ENCODE measurements around the gene LRMDA. TPM values are rescaled to one million over a fixed set of nuclear protein-coding genes. Genes with fewer than 3 reads are reported as not detected.

LRMDA gene
- total RNA-seq, 4 donors from 2014 or later, result 9.8 to 18.6 (median 15.8) TPM

- peak overlapping the region in 2 of 4 donors; percentile 7 to 26 for H3K27ac ChIP-seq
- peaks cover 0 to 30% (median 21%) of the 10 kb centered on the region in 4 donors for H3K4me1 ChIP-seq
- no peak for DNase-seq (ENCODE audit: low spot score in 2 of 2)
- no peaks in the 10 kb centered on the region for H3K36me3 ChIP-seq
- H3K9me3 ChIP-seq, result no peaks in the 10 kb centered on the region
- 24 to 29% methylated on average over 5 of the region's 5 CpGs for WGBS, 2 donors
- no peaks in the 10 kb centered on the region for H3K27me3 ChIP-seq
- peak in 1 of 2 donors; percentile 70 for TF ChIP-seq EP300 (IDR thresholded peaks at IDR 0.05)
- no peak for TF ChIP-seq CTCF (IDR thresholded peaks at IDR 0.05)
- no peak for TF ChIP-seq POLR2A (IDR thresholded peaks at IDR 0.05)
- no peak overlapping the region for H3K4me3 ChIP-seq
These were observed 181.7 kb downstream of the LRMDA start for GRCh38 chr10:75612904-75613684.

- peak overlapping the region in 2 of 4 donors; percentile 7 to 48 for H3K27ac ChIP-seq
- no peaks in the 10 kb centered on the region for H3K27me3 ChIP-seq
- peaks cover 0 to 30% (median 21%) of the 10 kb centered on the region in 4 donors for H3K4me1 ChIP-seq
- H3K36me3 ChIP-seq, result no peaks in the 10 kb centered on the region
- DNase-seq (ENCODE audit: low spot score in 2 of 2), result no peak
- no peak overlapping the region for H3K4me3 ChIP-seq
- TF ChIP-seq CTCF (IDR thresholded peaks at IDR 0.05), result no peak
- TF ChIP-seq POLR2A (IDR thresholded peaks at IDR 0.05), result no peak
- no peak for TF ChIP-seq EP300 (IDR thresholded peaks at IDR 0.05)
- no peaks in the 10 kb centered on the region for H3K9me3 ChIP-seq
- WGBS, 2 donors, result 49 to 56% methylated on average over 10 of the region's 10 CpGs
These were observed 182.5 kb downstream of the LRMDA start for GRCh38 chr10:75613685-75614504.

GRCh38 chr10:75616076-75616475, 184.7 kb downstream of the LRMDA start:
- no peak for DNase-seq (ENCODE audit: low spot score in 2 of 2)
- H3K27ac ChIP-seq, result no peak overlapping the region
- WGBS, 2 donors, result 93 to 98% methylated on average over 3 of the region's 3 CpGs
- peaks cover 0 to 30% (median 21%) of the 10 kb centered on the region in 4 donors for H3K4me1 ChIP-seq
- no peak overlapping the region for H3K4me3 ChIP-seq
- H3K27me3 ChIP-seq, result no peaks in the 10 kb centered on the region
- TF ChIP-seq POLR2A (IDR thresholded peaks at IDR 0.05), result no peak
- TF ChIP-seq EP300 (IDR thresholded peaks at IDR 0.05), result no peak
- no peak for TF ChIP-seq CTCF (IDR thresholded peaks at IDR 0.05)
- H3K9me3 ChIP-seq, result no peaks in the 10 kb centered on the region
- H3K36me3 ChIP-seq, result no peaks in the 10 kb centered on the region

GRCh38 chr10:75616874-75617478, 185.6 kb downstream of the LRMDA start:
- no peak overlapping the region for H3K4me3 ChIP-seq
- DNase-seq (ENCODE audit: low spot score in 2 of 2), result no peak
- no peaks in the 10 kb centered on the region for H3K36me3 ChIP-seq
- peaks cover 0 to 24% (median 15%) of the 10 kb centered on the region in 4 donors for H3K4me1 ChIP-seq
- H3K27ac ChIP-seq, result no peak overlapping the region
- TF ChIP-seq CTCF (IDR thresholded peaks at IDR 0.05), result no peak
- TF ChIP-seq EP300 (IDR thresholded peaks at IDR 0.05), result no peak
- no peak for TF ChIP-seq POLR2A (IDR thresholded peaks at IDR 0.05)
- H3K9me3 ChIP-seq, result no peaks in the 10 kb centered on the region
- no peaks in the 10 kb centered on the region for H3K27me3 ChIP-seq
- 87 to 94% methylated on average over 3 of the region's 3 CpGs for WGBS, 2 donors

Measured in tibial nerve (tissue), 4 donors.